ENCODE results near the gene EFCAB11.

The EFCAB11 gene

GRCh38 chr14:89753828-89754412 is 200.6 kb downstream of the EFCAB11 start:
- DNase-seq: no peak

- no peak for DNase-seq
These were observed 203.6 kb downstream of the EFCAB11 start for GRCh38 chr14:89750908-89751392.

GRCh38 chr14:89750281-89750755 is 204.2 kb downstream of the EFCAB11 start:
- no peak for DNase-seq

- no peak for DNase-seq
These were observed 206.5 kb downstream of the EFCAB11 start for GRCh38 chr14:89748004-89748403.

- DNase-seq: no peak
These were observed 207.4 kb downstream of the EFCAB11 start for GRCh38 chr14:89747126-89747525.

- DNase-seq: no peak
These were observed 207.9 kb downstream of the EFCAB11 start for GRCh38 chr14:89746654-89747053.

- no peak for DNase-seq
These were observed 208.4 kb downstream of the EFCAB11 start for GRCh38 chr14:89746135-89746534.
